ENCODE data around the gene FRMD4A.
A peak's percentile ranks its signal among the peaks of the same experiment; 100 is the strongest.

The FRMD4A gene

GRCh38 chr10:13790196-13790595 is 540.5 kb downstream of the FRMD4A start:
- TF ChIP-seq MAX (IDR thresholded peaks at IDR 0.05; ENCODE audit: low read depth, low read length) = no peak
- no peak for TF ChIP-seq MYC (IDR thresholded peaks at IDR 0.05; ENCODE audit: low read depth, low read length)
- no peak overlapping the region for H3K4me3 ChIP-seq (ENCODE audit: low read depth, low read length)
- no peak for DNase-seq (ENCODE audit: low read depth)

- DNase-seq (ENCODE audit: low read depth) = no peak
- no peak for TF ChIP-seq MAX (IDR thresholded peaks at IDR 0.05; ENCODE audit: low read depth, low read length)
- TF ChIP-seq POLR2A (IDR thresholded peaks at IDR 0.05; ENCODE audit: extremely low read depth, insufficient read length) = no peak
- TF ChIP-seq CTCF (IDR thresholded peaks at IDR 0.05; ENCODE audit: low read depth, low read length) = no peak
- TF ChIP-seq MYC (IDR thresholded peaks at IDR 0.05; ENCODE audit: low read depth, low read length) = no peak
- no peak overlapping the region for H3K4me3 ChIP-seq (ENCODE audit: low read depth, low read length)
Observed at GRCh38 chr10:13789448-13789829, 541.3 kb downstream of the FRMD4A start.

GRCh38 chr10:13788711-13789447 is 541.8 kb downstream of the FRMD4A start:
- TF ChIP-seq CTCF (IDR thresholded peaks at IDR 0.05; ENCODE audit: low read depth, low read length) = no peak
- no peak for TF ChIP-seq POLR2A (IDR thresholded peaks at IDR 0.05; ENCODE audit: extremely low read depth, insufficient read length)
- TF ChIP-seq MYC (IDR thresholded peaks at IDR 0.05; ENCODE audit: low read depth, low read length) = no peak
- no peak for TF ChIP-seq MAX (IDR thresholded peaks at IDR 0.05; ENCODE audit: low read depth, low read length)
- DNase-seq (ENCODE audit: low read depth) = no peak
- H3K4me3 ChIP-seq (ENCODE audit: low read depth, low read length) = no peak overlapping the region

GRCh38 chr10:13788320-13788600 is 542.5 kb downstream of the FRMD4A start:
- DNase-seq (ENCODE audit: low read depth) = peak; percentile 9
- TF ChIP-seq CTCF (IDR thresholded peaks at IDR 0.05; ENCODE audit: low read depth, low read length) = no peak
- TF ChIP-seq MAX (IDR thresholded peaks at IDR 0.05; ENCODE audit: low read depth, low read length) = no peak
- TF ChIP-seq POLR2A (IDR thresholded peaks at IDR 0.05; ENCODE audit: extremely low read depth, insufficient read length) = no peak
- TF ChIP-seq MYC (IDR thresholded peaks at IDR 0.05; ENCODE audit: low read depth, low read length) = no peak
- no peak overlapping the region for H3K4me3 ChIP-seq (ENCODE audit: low read depth, low read length)

GRCh38 chr10:13787015-13787421 is 543.7 kb downstream of the FRMD4A start:
- no peak overlapping the region for H3K4me3 ChIP-seq (ENCODE audit: low read depth, low read length)
- no peak for DNase-seq (ENCODE audit: low read depth)
- no peak for TF ChIP-seq POLR2A (IDR thresholded peaks at IDR 0.05; ENCODE audit: extremely low read depth, insufficient read length)
- TF ChIP-seq MYC (IDR thresholded peaks at IDR 0.05; ENCODE audit: low read depth, low read length) = no peak
- TF ChIP-seq MAX (IDR thresholded peaks at IDR 0.05; ENCODE audit: low read depth, low read length) = no peak
- no peak for TF ChIP-seq CTCF (IDR thresholded peaks at IDR 0.05; ENCODE audit: low read depth, low read length)

GRCh38 chr10:13784067-13784466 is 546.7 kb downstream of the FRMD4A start:
- no peak overlapping the region for H3K4me3 ChIP-seq (ENCODE audit: low read depth, low read length)
- TF ChIP-seq CTCF (IDR thresholded peaks at IDR 0.05; ENCODE audit: low read depth, low read length) (peak; percentile 20), MYC (IDR thresholded peaks at IDR 0.05; ENCODE audit: low read depth, low read length) (no peak), MAX (IDR thresholded peaks at IDR 0.05; ENCODE audit: low read depth, low read length) (no peak)
- peak; percentile 56 for DNase-seq (ENCODE audit: low read depth)

All from NB4 (cell line).